Adrenal gland (tissue), 5 donors: ENCODE results near the gene UBXN6.

Experiments used
- POLR2A ChIP-seq, 2 donors: fragments of 450-650 bp; IDR thresholded peaks; one replicate each; pipeline ENCODE4 v1.6.1; 2017; ENCODE audit warnings: antibody characterized with exemption in 2 of 2, mild to moderate bottlenecking in 2 of 2, moderate library complexity in 1 of 2
- TF ChIP-seq, protein P1 (sequence below), 6 experiments: fragments of 450-650 bp in 4 of 6; fragments of 200-600 bp in 2 of 6; sonication (generic) in 1 of 6; IDR thresholded peaks; 1 replicate in 5 of 6; 2 replicates in 1 of 6; pipeline versions ENCODE4 v1.5.1 to v1.8.0; 2016 to 2021; ENCODE audit warnings: antibody characterized with exemption in 6 of 6, mild to moderate bottlenecking in 2 of 6, moderate library complexity in 1 of 6
- donor health status: DM: no; HTN: no; CAD: no.

- TF ChIP-seq, protein P1, sequence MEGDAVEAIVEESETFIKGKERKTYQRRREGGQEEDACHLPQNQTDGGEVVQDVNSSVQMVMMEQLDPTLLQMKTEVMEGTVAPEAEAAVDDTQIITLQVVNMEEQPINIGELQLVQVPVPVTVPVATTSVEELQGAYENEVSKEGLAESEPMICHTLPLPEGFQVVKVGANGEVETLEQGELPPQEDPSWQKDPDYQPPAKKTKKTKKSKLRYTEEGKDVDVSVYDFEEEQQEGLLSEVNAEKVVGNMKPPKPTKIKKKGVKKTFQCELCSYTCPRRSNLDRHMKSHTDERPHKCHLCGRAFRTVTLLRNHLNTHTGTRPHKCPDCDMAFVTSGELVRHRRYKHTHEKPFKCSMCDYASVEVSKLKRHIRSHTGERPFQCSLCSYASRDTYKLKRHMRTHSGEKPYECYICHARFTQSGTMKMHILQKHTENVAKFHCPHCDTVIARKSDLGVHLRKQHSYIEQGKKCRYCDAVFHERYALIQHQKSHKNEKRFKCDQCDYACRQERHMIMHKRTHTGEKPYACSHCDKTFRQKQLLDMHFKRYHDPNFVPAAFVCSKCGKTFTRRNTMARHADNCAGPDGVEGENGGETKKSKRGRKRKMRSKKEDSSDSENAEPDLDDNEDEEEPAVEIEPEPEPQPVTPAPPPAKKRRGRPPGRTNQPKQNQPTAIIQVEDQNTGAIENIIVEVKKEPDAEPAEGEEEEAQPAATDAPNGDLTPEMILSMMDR (IDR thresholded peaks at IDR 0.05), result no peak
- no peak for TF ChIP-seq POLR2A (IDR thresholded peaks at IDR 0.05)
These were observed 34.0 kb downstream of the UBXN6 start for GRCh38 chr19:4423416-4424126.
